ENCODE results near the gene ANKRD24. TPM values are rescaled to one million over a fixed set of nuclear protein-coding genes. Genes with fewer than 3 reads are reported as not detected.

The ANKRD24 gene
- total RNA-seq, 1 experiment from 2014 or later, result 2.4 TPM

GRCh38 chr19:4178990-4179389 lies 3.5 kb upstream of the ANKRD24 start:
- peaks cover 3 to 21% (median 13%) of the 10 kb centered on the region in 3 experiments; a peak in 5 of 7 replicates for H3K36me3 Mint-ChIP-seq (ENCODE audit: insufficient read depth in 1 of 3, low read depth in 3 of 3)
- Histone ChIP-seq H2AK5ac (ENCODE audit: insufficient read length, low read length) (no peak overlapping the region), H3K79me2 (ENCODE audit: insufficient read depth, low read length) (no peaks in the 10 kb centered on the region), H3K18ac (ENCODE audit: insufficient read length, low read depth, low read length) (no peak overlapping the region), H2AFZ (ENCODE audit: low read length) (no peak overlapping the region), H3K79me1 (ENCODE audit: insufficient read depth, low read depth, low read length, poor library complexity, severe bottlenecking) (no peaks in the 10 kb centered on the region), H3K4me2 (ENCODE audit: insufficient read depth, insufficient read length, low read length) (no peak overlapping the region), H3K56ac (ENCODE audit: insufficient read length, low read depth, low read length) (no peak overlapping the region), H3T11ph (ENCODE audit: low read length) (no peak overlapping the region), H2BK5ac (ENCODE audit: insufficient read length, low read length) (no peak overlapping the region), H3K23me2 (ENCODE audit: insufficient read length, low read depth, low read length, poor library complexity, severe bottlenecking) (peaks cover 6% of the 10 kb centered on the region), H3K9ac (ENCODE audit: extremely low read depth, insufficient read length, low read length) (no peak overlapping the region), H3K27ac (ENCODE audit: insufficient read length, low read depth, low read length) (no peak overlapping the region), H4K8ac (replicated peaks; ENCODE audit: insufficient read length, low read depth, low read length) (no peak overlapping the region), H2BK120ac (ENCODE audit: low read depth, low read length, poor library complexity, severe bottlenecking) (no peak overlapping the region), H2BK12ac (ENCODE audit: insufficient read length, low read depth, low read length) (no peak overlapping the region), H3K9me3 (ENCODE audit: control insufficient read depth, low read depth, low read length) (no peaks in the 10 kb centered on the region), H3K4ac (ENCODE audit: low read depth, low read length) (no peak overlapping the region), H3K4me1 (ENCODE audit: insufficient read depth, low read length) (no peaks in the 10 kb centered on the region), H4K20me1 (ENCODE audit: control insufficient read depth, insufficient read depth, insufficient read length) (no peaks in the 10 kb centered on the region), H3K23ac (ENCODE audit: insufficient read length, low read depth, low read length) (no peak overlapping the region), H2BK20ac (ENCODE audit: low read depth, low read length, poor library complexity, severe bottlenecking) (no peak overlapping the region), H4K5ac (ENCODE audit: insufficient read length, low read depth, low read length) (no peak overlapping the region), H4K91ac (ENCODE audit: insufficient read length, low read depth, low read length) (no peak overlapping the region), H3K14ac (ENCODE audit: insufficient read depth, low read length) (no peak overlapping the region), H2BK15ac (ENCODE audit: low read depth, low read length) (no peak overlapping the region), H3K27me3 (ENCODE audit: insufficient read depth, low read length) (no peaks in the 10 kb centered on the region)
- TF ChIP-seq, protein P1, sequence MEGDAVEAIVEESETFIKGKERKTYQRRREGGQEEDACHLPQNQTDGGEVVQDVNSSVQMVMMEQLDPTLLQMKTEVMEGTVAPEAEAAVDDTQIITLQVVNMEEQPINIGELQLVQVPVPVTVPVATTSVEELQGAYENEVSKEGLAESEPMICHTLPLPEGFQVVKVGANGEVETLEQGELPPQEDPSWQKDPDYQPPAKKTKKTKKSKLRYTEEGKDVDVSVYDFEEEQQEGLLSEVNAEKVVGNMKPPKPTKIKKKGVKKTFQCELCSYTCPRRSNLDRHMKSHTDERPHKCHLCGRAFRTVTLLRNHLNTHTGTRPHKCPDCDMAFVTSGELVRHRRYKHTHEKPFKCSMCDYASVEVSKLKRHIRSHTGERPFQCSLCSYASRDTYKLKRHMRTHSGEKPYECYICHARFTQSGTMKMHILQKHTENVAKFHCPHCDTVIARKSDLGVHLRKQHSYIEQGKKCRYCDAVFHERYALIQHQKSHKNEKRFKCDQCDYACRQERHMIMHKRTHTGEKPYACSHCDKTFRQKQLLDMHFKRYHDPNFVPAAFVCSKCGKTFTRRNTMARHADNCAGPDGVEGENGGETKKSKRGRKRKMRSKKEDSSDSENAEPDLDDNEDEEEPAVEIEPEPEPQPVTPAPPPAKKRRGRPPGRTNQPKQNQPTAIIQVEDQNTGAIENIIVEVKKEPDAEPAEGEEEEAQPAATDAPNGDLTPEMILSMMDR (conservative IDR thresholded peaks at IDR 0.05), result no peak
- WGBS (ENCODE audit: extremely low coverage, insufficient read length, low lambda C conversion rate), result no CpG with 5 or more reads among the region's 18 CpGs
- H3K27ac Mint-ChIP-seq, result no peak overlapping the region
- peaks cover 7 to 16% of the 10 kb centered on the region in 2 experiments for H3K4me1 Mint-ChIP-seq
- no peak overlapping the region for H3K4me3 Mint-ChIP-seq
- H3K27me3 Mint-ChIP-seq (ENCODE audit: low read depth), result no peaks in the 10 kb centered on the region
- no peaks in the 10 kb centered on the region; a peak in 1 of 5 replicates for H3K9me3 Mint-ChIP-seq
- no peak for DNase-seq

All from H9 (cell line).